DOHH2 (cell line): Measurements from ENCODE around the gene SVBP.

Experiments used
- CTCF ChIP-seq: fragments of 200-600 bp; sonication (generic); IDR thresholded peaks from one replicate; pipeline ENCODE4 v1.5.1; 2014; ENCODE audit warnings: antibody characterized with exemption, mild to moderate bottlenecking, low read depth, low read length; ENCODE audit not compliant: poor library complexity, severe bottlenecking
- EZH2phosphoT487 ChIP-seq: fragments of 200-600 bp; sonication (generic); IDR thresholded peaks from 2 replicates; pipeline ENCODE4 v1.6.1; 2017; ENCODE audit warnings: borderline replicate concordance, mild to moderate bottlenecking, antibody characterized with exemption, low read length, moderate library complexity, mixed read lengths

DNA sequence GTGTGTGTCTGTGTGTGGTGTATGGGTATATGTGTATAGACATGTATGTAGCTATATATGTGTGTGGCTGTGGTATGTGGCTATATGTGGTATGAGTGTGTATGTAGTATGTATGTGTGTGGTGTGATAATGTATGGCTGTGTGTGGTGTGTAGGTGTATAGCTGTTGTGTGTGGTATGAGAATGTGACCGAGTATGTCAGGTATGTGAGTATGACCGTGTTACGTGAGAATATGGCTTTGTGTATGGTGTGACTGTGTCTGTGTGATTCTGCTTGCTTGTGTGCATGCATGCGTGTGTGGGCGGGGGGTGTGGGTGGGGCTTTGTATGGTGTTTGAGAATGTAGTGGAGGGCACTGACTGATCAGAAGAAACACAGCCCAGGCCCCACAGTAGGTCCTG is 32.7 kb upstream of the SVBP start:
- TF ChIP-seq CTCF, result no peak
- no peak for TF ChIP-seq EZH2phosphoT487
